K562 (cell line): ENCODE results near the gene ESR2. TPM values are rescaled to one million over a fixed set of nuclear protein-coding genes. Genes with fewer than 3 reads are reported as not detected.

Source experiments
- CBX5 ChIP-seq: IDR thresholded peaks from 2 replicates; pipeline ENCODE4 v1.6.1; 2014; ENCODE audit warnings: low read depth, borderline replicate concordance
- COPS2 ChIP-seq: fragments of 450-650 bp; conservative IDR thresholded peaks from 2 replicates; pipeline ENCODE4 v1.6.1; 2016; ENCODE audit warnings: mild to moderate bottlenecking, moderate library complexity
- FOXK1 ChIP-seq: sonication (generic); formaldehyde crosslinking; IDR thresholded peaks from 2 replicates; pipeline ENCODE4 v1.8.0; 2022; ENCODE audit warnings: missing genetic modification reagents, mild to moderate bottlenecking, borderline replicate concordance
- HNRNPL ChIP-seq: fragments of 200-400 bp; formaldehyde crosslinking; IDR thresholded peaks from 2 replicates; pipeline ENCODE4 v1.6.1; 2017; ENCODE audit warnings: low read depth, mild to moderate bottlenecking, low read length
- HOXB6 ChIP-seq: fragments of 250-450 bp; sonication (Bioruptor Pico); IDR thresholded peaks from 2 replicates; pipeline ENCODE4 v1.5.1; 2022; ENCODE audit warnings: mild to moderate bottlenecking, borderline replicate concordance
- KLF16 ChIP-seq: IDR thresholded peaks from 2 replicates; pipeline ENCODE4 v1.6.1; 2016; ENCODE audit warnings: antibody characterized with exemption
- MIER1 ChIP-seq: fragments of 450-650 bp; IDR thresholded peaks from 2 replicates; pipeline ENCODE4 v1.6.1; 2016; ENCODE audit warnings: antibody characterized with exemption, mild to moderate bottlenecking, low read depth
- RBM15 ChIP-seq: fragments of 200-400 bp; formaldehyde crosslinking; IDR thresholded peaks from 2 replicates; pipeline ENCODE4 v1.6.1; 2018; ENCODE audit warnings: mild to moderate bottlenecking, low read length, moderate library complexity; ENCODE audit not compliant: insufficient read depth
- SREBF1 ChIP-seq: fragments of 150-350 bp; IDR thresholded peaks from 2 replicates; pipeline ENCODE4 v1.6.1; 2014; ENCODE audit warnings: antibody characterized with exemption, low read depth, low read length, borderline replicate concordance
- TAL1 ChIP-seq: fragments of 450-650 bp; IDR thresholded peaks from 2 replicates; pipeline ENCODE4 v1.6.1; 2016; ENCODE audit warnings: mild to moderate bottlenecking
- XRCC5 ChIP-seq: fragments of 200-400 bp; formaldehyde crosslinking; IDR thresholded peaks from 2 replicates; pipeline ENCODE4 v1.6.1; 2017; ENCODE audit warnings: low read depth, mild to moderate bottlenecking, low read length
- ZNF41 ChIP-seq: fragments of 250-450 bp; sonication (Bioruptor Pico); conservative IDR thresholded peaks from 2 replicates; pipeline ENCODE4 v1.4.0; 2020; ENCODE audit warnings: mild to moderate bottlenecking
- polyA plus RNA-seq, 8 experiments: library from polyadenylated mRNA; depleted of rRNA in 4 of 8; stranded (reverse) in 5 of 8; unstranded in 3 of 8; fragments of >200 nt; fragmentation: Nextera tagmentation in 2 of 8; fragmentation: Illumina TruSeq in 1 of 8; extraction: Ambion mirVana in 2 of 8; extraction: Trizol in 1 of 8; gene quantifications; 2 replicates each; pipeline versions ENCODE4 v1.2.1 to v1.2.3, GENCODE V29; 2011 to 2014; ENCODE audit warnings: inconsistent platforms in 1 of 8, missing spikeins in 1 of 8
- total RNA-seq, 7 experiments: library from RNA; depleted of rRNA in 6 of 7; stranded (reverse); fragments of >200 nt in 6 of 7; fragmentation: Illumina TruSeq in 2 of 7; extraction: Trizol in 2 of 7; gene quantifications; 2 replicates each; pipeline versions ENCODE4 v1.2.1 to v1.2.3, GENCODE V29; 2011 to 2021; ENCODE audit warnings: low replicate concordance in 1 of 7
- TF ChIP-seq, protein P1 (sequence below): fragments of 250-450 bp; sonication (Bioruptor Pico); IDR thresholded peaks from 2 replicates; pipeline ENCODE4 v1.4.0; 2020
- TF ChIP-seq, protein P2 (sequence below): fragments of 250-450 bp; sonication (Bioruptor Pico); IDR thresholded peaks from 2 replicates; pipeline ENCODE4 v1.5.0; 2021; ENCODE audit warnings: mild to moderate bottlenecking, moderate library complexity
- TF ChIP-seq, protein P3 (sequence below): fragments of 200-800 bp; sonication (Bioruptor generic); IDR thresholded peaks from 2 replicates; pipeline ENCODE4 v1.6.1; 2017; ENCODE audit warnings: missing genetic modification characterization, missing compliant biosample characterization
- TF ChIP-seq, protein P4 (sequence below): fragments of 250-450 bp; sonication (Bioruptor Pico); IDR thresholded peaks from 2 replicates; pipeline ENCODE4 v1.5.0; 2021

The ESR2 gene
- total and polyA plus RNA-seq, 9 of the 15 experiments (the other 6 are each of a cell fraction or from before 2014, with no cell fraction given), result 0.07 to 3.8 (median 2.0) TPM

DNA sequence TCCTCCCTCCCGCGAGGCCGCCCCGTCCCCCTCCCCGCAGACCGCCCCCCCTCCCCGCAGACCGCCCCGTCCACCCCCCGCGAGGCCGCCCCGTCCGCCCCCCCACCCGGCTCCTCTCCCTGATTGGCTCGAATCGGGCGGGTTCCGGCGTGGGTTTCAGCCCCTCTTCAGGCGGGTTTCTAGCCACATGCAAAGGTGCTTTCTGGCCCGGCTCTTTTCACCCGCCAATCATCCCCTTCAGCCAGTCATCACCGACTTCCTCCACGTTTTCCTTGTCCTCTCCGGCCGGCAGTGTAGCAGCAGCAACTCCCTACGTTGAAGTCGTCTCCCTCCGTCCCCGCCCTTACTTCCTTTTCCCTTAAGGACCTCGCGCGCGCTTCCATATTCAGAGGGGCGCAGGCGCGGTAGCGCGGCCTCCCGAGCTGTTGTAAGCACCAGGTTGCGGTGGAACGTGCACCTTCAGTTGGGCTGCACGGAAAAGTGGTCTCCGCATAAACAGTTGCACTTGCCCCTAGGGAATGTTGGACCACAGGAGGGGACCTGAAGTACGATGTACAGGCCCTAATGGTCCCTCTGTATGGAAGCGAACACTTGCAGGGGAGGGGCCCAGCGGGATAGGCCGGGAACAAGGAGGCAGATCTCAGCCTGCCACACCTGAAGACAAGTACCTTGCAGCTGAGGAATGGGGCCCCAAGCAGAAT, 44.6 kb upstream of the ESR2 start (continued):
- TF ChIP-seq, protein P1, sequence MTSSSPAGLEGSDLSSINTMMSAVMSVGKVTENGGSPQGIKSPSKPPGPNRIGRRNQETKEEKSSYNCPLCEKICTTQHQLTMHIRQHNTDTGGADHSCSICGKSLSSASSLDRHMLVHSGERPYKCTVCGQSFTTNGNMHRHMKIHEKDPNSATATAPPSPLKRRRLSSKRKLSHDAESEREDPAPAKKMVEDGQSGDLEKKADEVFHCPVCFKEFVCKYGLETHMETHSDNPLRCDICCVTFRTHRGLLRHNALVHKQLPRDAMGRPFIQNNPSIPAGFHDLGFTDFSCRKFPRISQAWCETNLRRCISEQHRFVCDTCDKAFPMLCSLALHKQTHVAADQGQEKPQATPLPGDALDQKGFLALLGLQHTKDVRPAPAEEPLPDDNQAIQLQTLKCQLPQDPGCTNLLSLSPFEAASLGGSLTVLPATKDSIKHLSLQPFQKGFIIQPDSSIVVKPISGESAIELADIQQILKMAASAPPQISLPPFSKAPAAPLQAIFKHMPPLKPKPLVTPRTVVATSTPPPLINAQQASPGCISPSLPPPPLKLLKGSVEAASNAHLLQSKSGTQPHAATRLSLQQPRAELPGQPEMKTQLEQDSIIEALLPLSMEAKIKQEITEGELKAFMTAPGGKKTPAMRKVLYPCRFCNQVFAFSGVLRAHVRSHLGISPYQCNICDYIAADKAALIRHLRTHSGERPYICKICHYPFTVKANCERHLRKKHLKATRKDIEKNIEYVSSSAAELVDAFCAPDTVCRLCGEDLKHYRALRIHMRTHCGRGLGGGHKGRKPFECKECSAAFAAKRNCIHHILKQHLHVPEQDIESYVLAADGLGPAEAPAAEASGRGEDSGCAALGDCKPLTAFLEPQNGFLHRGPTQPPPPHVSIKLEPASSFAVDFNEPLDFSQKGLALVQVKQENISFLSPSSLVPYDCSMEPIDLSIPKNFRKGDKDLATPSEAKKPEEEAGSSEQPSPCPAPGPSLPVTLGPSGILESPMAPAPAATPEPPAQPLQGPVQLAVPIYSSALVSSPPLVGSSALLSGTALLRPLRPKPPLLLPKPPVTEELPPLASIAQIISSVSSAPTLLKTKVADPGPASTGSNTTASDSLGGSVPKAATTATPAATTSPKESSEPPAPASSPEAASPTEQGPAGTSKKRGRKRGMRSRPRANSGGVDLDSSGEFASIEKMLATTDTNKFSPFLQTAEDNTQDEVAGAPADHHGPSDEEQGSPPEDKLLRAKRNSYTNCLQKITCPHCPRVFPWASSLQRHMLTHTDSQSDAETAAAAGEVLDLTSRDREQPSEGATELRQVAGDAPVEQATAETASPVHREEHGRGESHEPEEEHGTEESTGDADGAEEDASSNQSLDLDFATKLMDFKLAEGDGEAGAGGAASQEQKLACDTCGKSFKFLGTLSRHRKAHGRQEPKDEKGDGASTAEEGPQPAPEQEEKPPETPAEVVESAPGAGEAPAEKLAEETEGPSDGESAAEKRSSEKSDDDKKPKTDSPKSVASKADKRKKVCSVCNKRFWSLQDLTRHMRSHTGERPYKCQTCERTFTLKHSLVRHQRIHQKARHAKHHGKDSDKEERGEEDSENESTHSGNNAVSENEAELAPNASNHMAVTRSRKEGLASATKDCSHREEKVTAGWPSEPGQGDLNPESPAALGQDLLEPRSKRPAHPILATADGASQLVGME (CRISPR knock-in tag), result no peak
- TF ChIP-seq CBX5 (no peak), SREBF1 (no peak), MIER1 (no peak), HNRNPL (no peak), FOXK1 (CRISPR knock-in tag) (no peak), KLF16 (no peak), ZNF41 (CRISPR knock-in tag) (no peak), XRCC5 (no peak), COPS2 (no peak), HOXB6 (CRISPR knock-in tag) (no peak), TAL1 (no peak), RBM15 (no peak)
- TF ChIP-seq, protein P2, sequence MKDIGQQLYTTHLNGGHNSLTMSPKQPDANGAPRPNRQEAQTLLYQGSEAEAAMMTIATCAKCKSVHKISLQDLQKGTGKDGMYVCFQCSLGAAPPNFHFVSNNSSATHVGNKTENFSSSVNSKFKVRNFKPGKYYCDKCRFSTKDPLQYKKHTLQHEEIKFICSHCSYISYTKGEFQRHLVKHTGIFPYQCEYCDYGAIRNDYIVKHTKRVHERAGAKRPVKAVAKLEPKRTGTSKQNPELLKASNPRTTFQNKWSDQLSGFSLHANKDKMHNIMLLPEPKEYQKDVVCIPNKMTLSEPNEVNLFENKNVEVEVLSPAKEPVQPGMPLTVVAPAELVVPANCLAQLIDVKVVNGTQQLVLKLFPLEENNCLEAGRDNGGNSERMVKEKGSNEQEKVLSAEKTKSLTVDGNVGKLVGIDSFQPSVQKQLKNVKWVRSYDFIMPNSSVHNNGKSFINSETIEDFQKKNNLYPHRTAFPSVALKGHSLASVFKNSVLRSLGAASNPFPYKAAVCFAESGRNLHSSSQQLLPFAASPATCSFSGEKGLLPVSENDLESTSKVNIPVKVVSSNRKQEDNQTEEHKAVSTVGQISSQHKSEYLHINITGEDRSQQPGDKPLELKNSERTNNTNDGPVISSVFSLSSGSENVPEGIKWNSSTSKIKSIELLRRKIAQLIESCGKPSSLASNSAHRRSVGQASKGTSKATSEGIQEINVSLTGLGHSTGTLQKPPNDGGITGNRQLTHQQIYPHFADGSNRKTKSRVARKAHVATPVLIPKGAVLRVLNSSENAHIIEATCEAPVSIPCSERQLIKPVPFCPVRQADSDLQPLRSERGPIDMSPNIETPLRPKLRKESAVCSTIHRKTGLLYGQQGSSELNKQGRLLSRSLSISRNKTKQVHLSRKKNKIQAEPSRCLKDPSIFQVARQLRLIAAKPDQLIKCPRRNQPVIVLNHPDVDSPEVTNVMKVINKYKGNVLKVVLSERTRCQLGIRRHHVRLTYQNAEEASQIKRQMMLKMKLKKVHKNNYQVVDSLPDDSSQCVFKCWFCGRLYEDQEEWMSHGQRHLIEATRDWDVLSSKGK (CRISPR knock-in tag), result no peak
- TF ChIP-seq, protein P3, sequence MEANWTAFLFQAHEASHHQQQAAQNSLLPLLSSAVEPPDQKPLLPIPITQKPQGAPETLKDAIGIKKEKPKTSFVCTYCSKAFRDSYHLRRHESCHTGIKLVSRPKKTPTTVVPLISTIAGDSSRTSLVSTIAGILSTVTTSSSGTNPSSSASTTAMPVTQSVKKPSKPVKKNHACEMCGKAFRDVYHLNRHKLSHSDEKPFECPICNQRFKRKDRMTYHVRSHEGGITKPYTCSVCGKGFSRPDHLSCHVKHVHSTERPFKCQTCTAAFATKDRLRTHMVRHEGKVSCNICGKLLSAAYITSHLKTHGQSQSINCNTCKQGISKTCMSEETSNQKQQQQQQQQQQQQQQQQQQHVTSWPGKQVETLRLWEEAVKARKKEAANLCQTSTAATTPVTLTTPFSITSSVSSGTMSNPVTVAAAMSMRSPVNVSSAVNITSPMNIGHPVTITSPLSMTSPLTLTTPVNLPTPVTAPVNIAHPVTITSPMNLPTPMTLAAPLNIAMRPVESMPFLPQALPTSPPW (CRISPR knock-in tag), result peak; percentile 97
- TF ChIP-seq, protein P4, sequence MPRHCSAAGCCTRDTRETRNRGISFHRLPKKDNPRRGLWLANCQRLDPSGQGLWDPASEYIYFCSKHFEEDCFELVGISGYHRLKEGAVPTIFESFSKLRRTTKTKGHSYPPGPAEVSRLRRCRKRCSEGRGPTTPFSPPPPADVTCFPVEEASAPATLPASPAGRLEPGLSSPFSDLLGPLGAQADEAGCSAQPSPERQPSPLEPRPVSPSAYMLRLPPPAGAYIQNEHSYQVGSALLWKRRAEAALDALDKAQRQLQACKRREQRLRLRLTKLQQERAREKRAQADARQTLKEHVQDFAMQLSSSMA (CRISPR knock-in tag), result no peak
